ENCODE data around the gene MED22. TPM values are rescaled to one million over a fixed set of nuclear protein-coding genes. Genes with fewer than 3 reads are reported as not detected.

MED22 gene
- 23.9 to 31.9 TPM (median 29.7 TPM) in 5 replicates for total RNA-seq (2022; extraction: Qiagen RNA extraction; ENCODE audit: low read depth)

GRCh38 chr9:133347985-133348717 lies at the start of gene MED22, which contains the start of gene RPL7A:
Gene MED22 (minus strand): TSS chr9:133348131. CDS start chr9:133346662, 1,469 bp downstream.
Gene RPL7A (plus strand): TSS chr9:133348218. CDS start chr9:133348244, 26 bp downstream.

GRCh38 chr9:133375724-133376654 lies 28.1 kb upstream of the MED22 start, which contains the start of the genes STKLD1 and SURF4:
Gene STKLD1 (plus strand): TSS chr9:133376366. CDS start chr9:133376474, 108 bp downstream.
Gene SURF4 (minus strand): TSS chr9:133376060. CDS start chr9:133375969, 91 bp downstream.

GRCh38 chr9:133356391-133357091 lies 8.6 kb upstream of the MED22 start, which contains the start of the genes SURF1 and SURF2:
Gene SURF1 (minus strand): TSS chr9:133356487. CDS start chr9:133356453, 34 bp downstream.
Gene SURF2 (plus strand): TSS chr9:133356550. CDS start chr9:133356593, 43 bp downstream.

GRCh38 chr9:133335924-133336811 lies 11.8 kb downstream of the MED22 start, which contains the start of gene SURF6:
Gene SURF6 (minus strand): TSS chr9:133336188. CDS start chr9:133336132, 56 bp downstream.

Other genes with a start within 250 kb of the MED22 start
- 21.0 to 27.1 TPM (median 24.4 TPM) in 5 replicates for gene RALGDS, start 226.9 kb downstream of the MED22 start, total RNA-seq (2022; extraction: Qiagen RNA extraction; ENCODE audit: low read depth)
- 1.6 to 3.0 TPM (median 2.8 TPM) in 5 replicates for gene GBGT1, start 184.2 kb downstream of the MED22 start, total RNA-seq (2022; extraction: Qiagen RNA extraction; ENCODE audit: low read depth)
- gene OBP2B, start 138.9 kb downstream of the MED22 start, total RNA-seq (2022; extraction: Qiagen RNA extraction; ENCODE audit: low read depth) = not detected in 5 replicates
- gene ABO, start 72.9 kb downstream of the MED22 start, total RNA-seq (2022; extraction: Qiagen RNA extraction; ENCODE audit: low read depth) = not detected in 5 replicates
- 24.0 to 32.5 TPM (median 27.3 TPM) in 5 replicates for gene SURF6, start 11.9 kb downstream of the MED22 start, total RNA-seq (2022; extraction: Qiagen RNA extraction; ENCODE audit: low read depth)
- 3,321 to 3,607 TPM (median 3,503 TPM) in 5 replicates for gene RPL7A, start 87 bp upstream of the MED22 start, total RNA-seq (2022; extraction: Qiagen RNA extraction; ENCODE audit: low read depth)
- 30.5 to 49.9 TPM (median 44.1 TPM) in 5 replicates for gene SURF1, start 8.4 kb upstream of the MED22 start, total RNA-seq (2022; extraction: Qiagen RNA extraction; ENCODE audit: low read depth)
- 39.2 to 55.8 TPM (median 47.0 TPM) in 5 replicates for gene SURF2, start 8.4 kb upstream of the MED22 start, total RNA-seq (2022; extraction: Qiagen RNA extraction; ENCODE audit: low read depth)
- gene SURF4, start 27.9 kb upstream of the MED22 start, total RNA-seq (2022; extraction: Qiagen RNA extraction; ENCODE audit: low read depth) = 179 to 209 TPM (median 208 TPM) in 5 replicates
- 0.23 to 1.4 TPM (median 0.81 TPM) in 5 replicates for gene STKLD1, start 28.2 kb upstream of the MED22 start, total RNA-seq (2022; extraction: Qiagen RNA extraction; ENCODE audit: low read depth)
- 31.4 to 44.3 TPM (median 39.2 TPM) in 5 replicates for gene REXO4, start 69.9 kb upstream of the MED22 start, total RNA-seq (2022; extraction: Qiagen RNA extraction; ENCODE audit: low read depth)
- 0.28 to 0.73 TPM (median 0.48 TPM) in 5 replicates for gene ADAMTS13, start 74.2 kb upstream of the MED22 start, total RNA-seq (2022; extraction: Qiagen RNA extraction; ENCODE audit: low read depth)
- gene CACFD1, start 111.8 kb upstream of the MED22 start, total RNA-seq (2022; extraction: Qiagen RNA extraction; ENCODE audit: low read depth) = 3.3 to 4.8 TPM (median 4.4 TPM) in 5 replicates
- gene SLC2A6, start 131.0 kb upstream of the MED22 start, total RNA-seq (2022; extraction: Qiagen RNA extraction; ENCODE audit: low read depth) = 16.2 to 24.6 TPM (median 21.2 TPM) in 5 replicates
- not detected in 5 replicates for gene MYMK, start 176.8 kb upstream of the MED22 start, total RNA-seq (2022; extraction: Qiagen RNA extraction; ENCODE audit: low read depth)
- gene ADAMTSL2, start 186.6 kb upstream of the MED22 start, total RNA-seq (2022; extraction: Qiagen RNA extraction; ENCODE audit: low read depth) = not detected in 5 replicates

Measured in A549 treated with CpdA at 1 μM for 4 hours (cell line).